ENCODE data around the gene FBXO22.

The FBXO22 gene

DNA sequence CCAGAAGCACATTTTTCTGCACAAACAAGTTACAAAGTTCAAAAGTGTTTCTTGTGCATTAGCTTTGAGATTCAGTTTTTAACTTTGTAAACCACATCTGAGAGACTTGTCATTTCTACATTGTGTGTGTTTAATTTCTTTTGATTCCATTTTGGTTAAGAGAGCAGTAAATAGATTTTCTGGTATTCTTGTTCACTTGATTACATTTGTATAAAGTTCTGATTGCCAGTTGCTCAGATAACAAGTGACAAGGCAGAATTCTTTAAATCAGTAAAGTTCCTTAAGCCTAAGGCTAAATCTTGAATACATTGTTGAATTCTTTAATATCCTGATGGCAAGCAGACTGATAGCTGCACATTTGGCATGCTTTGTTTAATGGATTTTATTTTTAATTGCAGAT lies 3.1 kb upstream of the FBXO22 start:
- TF ChIP-seq FOXM1 (IDR thresholded peaks at IDR 0.05; ENCODE audit: borderline replicate concordance, low read depth) (no peak), CREB1 (IDR thresholded peaks at IDR 0.05; ENCODE audit: low read depth) (no peak), YY1 (IDR thresholded peaks at IDR 0.05; ENCODE audit: low read depth) (no peak)

DNA sequence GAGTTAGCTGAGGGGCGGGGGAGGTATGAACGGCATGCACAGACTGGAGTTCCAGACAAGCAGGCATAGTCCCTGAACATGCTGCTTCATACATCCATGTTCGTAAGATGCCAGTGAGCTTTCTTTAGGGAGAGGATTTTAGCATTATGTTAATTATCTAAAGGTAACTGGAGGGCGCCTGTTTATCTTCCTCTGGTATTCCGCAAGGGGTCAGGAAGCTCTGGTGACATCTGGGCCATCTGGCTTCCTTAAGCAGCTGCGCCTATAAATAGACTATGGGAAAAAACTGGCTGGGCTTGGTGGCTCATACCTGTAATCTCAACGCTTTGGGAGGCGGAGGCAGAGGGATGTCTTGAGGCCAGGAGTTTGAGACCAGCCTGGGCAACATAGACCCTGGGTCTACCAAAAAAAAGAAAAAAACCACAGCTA lies 1.5 kb upstream of the FBXO22 start:
- TF ChIP-seq CREB1 (IDR thresholded peaks at IDR 0.05; ENCODE audit: low read depth) (no peak), TCF12 (IDR thresholded peaks at IDR 0.05; ENCODE audit: low read depth) (no peak), YY1 (IDR thresholded peaks at IDR 0.05; ENCODE audit: low read depth) (no peak), EGR1 (IDR thresholded peaks at IDR 0.05) (no peak), TAF1 (IDR thresholded peaks at IDR 0.05; ENCODE audit: low read depth) (no peak), NFIC (IDR thresholded peaks at IDR 0.05) (no peak), FOXM1 (IDR thresholded peaks at IDR 0.05; ENCODE audit: borderline replicate concordance, low read depth) (no peak), RAD21 (IDR thresholded peaks at IDR 0.05; ENCODE audit: low read depth) (no peak), EP300 (IDR thresholded peaks at IDR 0.05; ENCODE audit: borderline replicate concordance) (no peak)
- TF ChIP-seq, protein P1, sequence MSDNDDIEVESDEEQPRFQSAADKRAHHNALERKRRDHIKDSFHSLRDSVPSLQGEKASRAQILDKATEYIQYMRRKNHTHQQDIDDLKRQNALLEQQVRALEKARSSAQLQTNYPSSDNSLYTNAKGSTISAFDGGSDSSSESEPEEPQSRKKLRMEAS (IDR thresholded peaks at IDR 0.05): no peak
- TF ChIP-seq, protein P2, sequence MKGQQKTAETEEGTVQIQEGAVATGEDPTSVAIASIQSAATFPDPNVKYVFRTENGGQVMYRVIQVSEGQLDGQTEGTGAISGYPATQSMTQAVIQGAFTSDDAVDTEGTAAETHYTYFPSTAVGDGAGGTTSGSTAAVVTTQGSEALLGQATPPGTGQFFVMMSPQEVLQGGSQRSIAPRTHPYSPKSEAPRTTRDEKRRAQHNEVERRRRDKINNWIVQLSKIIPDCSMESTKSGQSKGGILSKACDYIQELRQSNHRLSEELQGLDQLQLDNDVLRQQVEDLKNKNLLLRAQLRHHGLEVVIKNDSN (IDR thresholded peaks at IDR 0.05): no peak
- TF ChIP-seq, protein P3, sequence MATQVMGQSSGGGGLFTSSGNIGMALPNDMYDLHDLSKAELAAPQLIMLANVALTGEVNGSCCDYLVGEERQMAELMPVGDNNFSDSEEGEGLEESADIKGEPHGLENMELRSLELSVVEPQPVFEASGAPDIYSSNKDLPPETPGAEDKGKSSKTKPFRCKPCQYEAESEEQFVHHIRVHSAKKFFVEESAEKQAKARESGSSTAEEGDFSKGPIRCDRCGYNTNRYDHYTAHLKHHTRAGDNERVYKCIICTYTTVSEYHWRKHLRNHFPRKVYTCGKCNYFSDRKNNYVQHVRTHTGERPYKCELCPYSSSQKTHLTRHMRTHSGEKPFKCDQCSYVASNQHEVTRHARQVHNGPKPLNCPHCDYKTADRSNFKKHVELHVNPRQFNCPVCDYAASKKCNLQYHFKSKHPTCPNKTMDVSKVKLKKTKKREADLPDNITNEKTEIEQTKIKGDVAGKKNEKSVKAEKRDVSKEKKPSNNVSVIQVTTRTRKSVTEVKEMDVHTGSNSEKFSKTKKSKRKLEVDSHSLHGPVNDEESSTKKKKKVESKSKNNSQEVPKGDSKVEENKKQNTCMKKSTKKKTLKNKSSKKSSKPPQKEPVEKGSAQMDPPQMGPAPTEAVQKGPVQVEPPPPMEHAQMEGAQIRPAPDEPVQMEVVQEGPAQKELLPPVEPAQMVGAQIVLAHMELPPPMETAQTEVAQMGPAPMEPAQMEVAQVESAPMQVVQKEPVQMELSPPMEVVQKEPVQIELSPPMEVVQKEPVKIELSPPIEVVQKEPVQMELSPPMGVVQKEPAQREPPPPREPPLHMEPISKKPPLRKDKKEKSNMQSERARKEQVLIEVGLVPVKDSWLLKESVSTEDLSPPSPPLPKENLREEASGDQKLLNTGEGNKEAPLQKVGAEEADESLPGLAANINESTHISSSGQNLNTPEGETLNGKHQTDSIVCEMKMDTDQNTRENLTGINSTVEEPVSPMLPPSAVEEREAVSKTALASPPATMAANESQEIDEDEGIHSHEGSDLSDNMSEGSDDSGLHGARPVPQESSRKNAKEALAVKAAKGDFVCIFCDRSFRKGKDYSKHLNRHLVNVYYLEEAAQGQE (IDR thresholded peaks at IDR 0.05; ENCODE audit: low read depth): no peak

DNA sequence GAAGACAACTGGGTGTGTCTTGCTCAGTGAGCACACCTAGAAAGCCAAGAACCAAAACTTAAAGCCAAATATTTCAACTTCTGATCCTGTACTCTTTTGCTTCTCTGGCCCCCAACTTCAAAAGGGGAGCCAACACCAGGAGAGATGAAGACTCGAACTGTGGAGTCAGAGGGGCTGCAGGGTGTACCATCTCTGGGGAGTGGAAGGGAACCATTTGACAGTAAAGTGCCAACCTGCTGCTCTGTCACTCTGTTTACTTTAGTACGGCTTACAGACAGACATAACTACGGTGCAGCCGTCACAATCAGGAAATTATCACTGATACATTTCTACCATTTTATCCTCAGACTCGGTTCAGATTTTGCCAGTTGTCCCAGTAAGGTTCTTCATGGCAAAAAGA lies 1.6 kb downstream of the FBXO22 start:
- no peak for TF ChIP-seq CREB1 (IDR thresholded peaks at IDR 0.05; ENCODE audit: low read depth)
- TF ChIP-seq FOXM1 (IDR thresholded peaks at IDR 0.05; ENCODE audit: borderline replicate concordance, low read depth): no peak
- TF ChIP-seq CEBPB (IDR thresholded peaks at IDR 0.05): no peak
- TF ChIP-seq, protein P1 (IDR thresholded peaks at IDR 0.05): no peak
- TF ChIP-seq NFIC (IDR thresholded peaks at IDR 0.05): no peak
- TF ChIP-seq ZBTB7A (IDR thresholded peaks at IDR 0.05; ENCODE audit: low read depth): no peak

DNA sequence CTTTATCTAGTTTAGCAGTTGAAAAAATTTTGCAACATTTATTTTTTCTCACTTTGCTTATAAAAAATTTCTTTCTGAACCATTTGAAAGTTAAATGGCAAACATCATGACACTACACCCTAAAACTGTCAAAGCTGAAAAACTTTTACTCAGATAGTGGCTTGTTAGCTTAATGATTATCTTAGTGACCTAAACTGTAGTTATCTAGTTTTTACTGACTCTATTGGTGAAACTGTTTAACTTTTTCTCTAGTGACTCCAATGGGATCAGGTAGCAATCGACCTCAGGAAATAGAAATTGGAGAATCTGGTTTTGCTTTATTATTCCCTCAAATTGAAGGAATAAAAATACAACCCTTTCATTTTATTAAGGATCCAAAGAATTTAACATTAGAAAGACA lies 13.3 kb downstream of the FBXO22 start:
- no peak for TF ChIP-seq TAF1 (IDR thresholded peaks at IDR 0.05; ENCODE audit: low read depth)
- no peak for TF ChIP-seq FOXM1 (IDR thresholded peaks at IDR 0.05; ENCODE audit: borderline replicate concordance, low read depth)
- no peak for TF ChIP-seq CREB1 (IDR thresholded peaks at IDR 0.05; ENCODE audit: low read depth)
- TF ChIP-seq EGR1 (IDR thresholded peaks at IDR 0.05): no peak
- TF ChIP-seq EP300 (IDR thresholded peaks at IDR 0.05; ENCODE audit: borderline replicate concordance): no peak
- no peak for TF ChIP-seq CEBPB (IDR thresholded peaks at IDR 0.05)
- TF ChIP-seq, protein P3 (IDR thresholded peaks at IDR 0.05; ENCODE audit: low read depth): no peak
- no peak for TF ChIP-seq NFIC (IDR thresholded peaks at IDR 0.05)
- TF ChIP-seq YY1 (IDR thresholded peaks at IDR 0.05; ENCODE audit: low read depth): no peak
- TF ChIP-seq RAD21 (IDR thresholded peaks at IDR 0.05; ENCODE audit: low read depth): no peak

DNA sequence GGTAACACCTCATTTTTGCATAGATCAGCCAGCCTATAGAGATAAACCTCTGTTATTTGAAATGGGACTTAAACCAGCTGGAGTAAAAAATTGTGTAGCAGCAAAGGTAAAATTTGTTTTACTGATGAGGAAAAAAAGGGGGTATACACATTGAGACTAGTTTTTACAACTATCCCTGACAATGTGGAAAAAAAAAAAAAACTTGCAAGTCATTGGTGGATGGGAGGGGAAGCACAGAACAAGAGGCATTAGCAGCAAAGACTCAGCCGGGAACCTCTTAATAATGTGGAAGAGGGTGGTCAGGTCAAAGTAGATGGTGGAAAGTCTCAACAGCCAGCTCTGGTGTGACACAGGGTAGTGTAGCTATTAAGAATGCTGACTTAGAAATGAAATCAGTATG lies 14.5 kb downstream of the FBXO22 start:
- TF ChIP-seq RAD21 (IDR thresholded peaks at IDR 0.05; ENCODE audit: low read depth) (no peak), TCF12 (IDR thresholded peaks at IDR 0.05; ENCODE audit: low read depth) (no peak), NFIC (IDR thresholded peaks at IDR 0.05) (no peak), FOXM1 (IDR thresholded peaks at IDR 0.05; ENCODE audit: borderline replicate concordance, low read depth) (no peak), CEBPB (IDR thresholded peaks at IDR 0.05) (no peak), CREB1 (IDR thresholded peaks at IDR 0.05; ENCODE audit: low read depth) (no peak), YY1 (IDR thresholded peaks at IDR 0.05; ENCODE audit: low read depth) (no peak), EP300 (IDR thresholded peaks at IDR 0.05; ENCODE audit: borderline replicate concordance) (no peak), EGR1 (IDR thresholded peaks at IDR 0.05) (no peak)
- TF ChIP-seq, protein P3 (IDR thresholded peaks at IDR 0.05; ENCODE audit: low read depth): no peak
- TF ChIP-seq, protein P2 (IDR thresholded peaks at IDR 0.05): no peak
